Endothelial cell (in vitro differentiated cells): Measurements from ENCODE around the gene RANBP17. TPM values are rescaled to one million over a fixed set of nuclear protein-coding genes. Genes with fewer than 3 reads are reported as not detected.

Experiments used
- DNase-seq: peaks from one replicate; pipeline ENCODE4 v3.0.0; 2021; ENCODE audit warnings: low spot score
- H3K27ac Mint-ChIP-seq: one replicate; pipeline ENCODE4 v1.8.0; 2021; ENCODE audit warnings: mixed read lengths, inconsistent platforms; ENCODE audit not compliant: unreplicated experiment
- H3K27me3 Mint-ChIP-seq: one replicate; pipeline ENCODE4 v1.8.0; 2021; ENCODE audit warnings: mild to moderate bottlenecking, moderate library complexity, mixed read lengths, inconsistent platforms; ENCODE audit not compliant: unreplicated experiment
- H3K36me3 Mint-ChIP-seq: one replicate; pipeline ENCODE4 v1.8.0; 2021; ENCODE audit warnings: mild to moderate bottlenecking, low read depth, mixed read lengths, inconsistent platforms; ENCODE audit not compliant: unreplicated experiment
- H3K4me1 Mint-ChIP-seq: one replicate; pipeline ENCODE4 v1.8.0; 2021; ENCODE audit warnings: mild to moderate bottlenecking, mixed read lengths, inconsistent platforms; ENCODE audit not compliant: unreplicated experiment
- H3K4me3 Mint-ChIP-seq: one replicate; pipeline ENCODE4 v1.8.0; 2021; ENCODE audit warnings: mild to moderate bottlenecking, mixed read lengths, inconsistent platforms; ENCODE audit not compliant: unreplicated experiment
- H3K9me3 Mint-ChIP-seq: one replicate; pipeline ENCODE4 v1.8.0; 2021; ENCODE audit warnings: mixed read lengths, inconsistent platforms; ENCODE audit not compliant: unreplicated experiment
- total RNA-seq: library from RNA; stranded (reverse); fragmentation: NEBNext Ultra II Directional; extraction: Animal tissue kit (Norgen Biotek cat#: 25700); gene quantifications from one replicate; pipeline ENCODE4 v1.2.1, GENCODE V29; 2021; ENCODE audit not compliant: unreplicated experiment
- TF ChIP-seq, protein P1 (sequence below): fragments of 200-600 bp; sonication (generic); IDR thresholded peaks from one replicate; pipeline ENCODE4 v1.5.0; 2021; ENCODE audit warnings: antibody characterized with exemption; ENCODE audit not compliant: unreplicated experiment

Gene RANBP17
- total RNA-seq, 1 donor from 2014 or later, result 22.7 TPM

DNA sequence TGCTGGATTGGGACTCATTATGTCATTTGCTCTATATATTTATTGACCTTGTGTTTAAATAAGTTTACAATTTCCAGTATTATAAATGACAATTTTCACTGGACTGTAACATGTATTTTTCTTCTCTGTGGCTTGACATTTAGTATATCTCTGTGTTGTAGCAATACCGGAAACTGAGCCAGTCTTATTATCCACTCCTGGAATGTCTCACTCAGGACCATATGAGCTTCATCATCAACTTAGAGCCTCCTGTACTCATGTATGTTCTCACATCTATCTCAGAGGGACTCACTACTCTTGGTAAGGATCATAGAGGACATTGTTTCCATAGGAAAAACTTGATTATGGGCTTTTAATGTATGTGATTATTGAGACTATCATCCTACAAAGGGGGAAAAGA is 380.7 kb downstream of the RANBP17 start:
- Mint-ChIP-seq H3K9me3 (no peaks in the 10 kb centered on the region), H3K4me1 (no peaks in the 10 kb centered on the region), H3K27me3 (no peaks in the 10 kb centered on the region), H3K27ac (no peak overlapping the region), H3K36me3 (no peaks in the 10 kb centered on the region), H3K4me3 (no peak overlapping the region)
- no peak for DNase-seq
- TF ChIP-seq, protein P1, sequence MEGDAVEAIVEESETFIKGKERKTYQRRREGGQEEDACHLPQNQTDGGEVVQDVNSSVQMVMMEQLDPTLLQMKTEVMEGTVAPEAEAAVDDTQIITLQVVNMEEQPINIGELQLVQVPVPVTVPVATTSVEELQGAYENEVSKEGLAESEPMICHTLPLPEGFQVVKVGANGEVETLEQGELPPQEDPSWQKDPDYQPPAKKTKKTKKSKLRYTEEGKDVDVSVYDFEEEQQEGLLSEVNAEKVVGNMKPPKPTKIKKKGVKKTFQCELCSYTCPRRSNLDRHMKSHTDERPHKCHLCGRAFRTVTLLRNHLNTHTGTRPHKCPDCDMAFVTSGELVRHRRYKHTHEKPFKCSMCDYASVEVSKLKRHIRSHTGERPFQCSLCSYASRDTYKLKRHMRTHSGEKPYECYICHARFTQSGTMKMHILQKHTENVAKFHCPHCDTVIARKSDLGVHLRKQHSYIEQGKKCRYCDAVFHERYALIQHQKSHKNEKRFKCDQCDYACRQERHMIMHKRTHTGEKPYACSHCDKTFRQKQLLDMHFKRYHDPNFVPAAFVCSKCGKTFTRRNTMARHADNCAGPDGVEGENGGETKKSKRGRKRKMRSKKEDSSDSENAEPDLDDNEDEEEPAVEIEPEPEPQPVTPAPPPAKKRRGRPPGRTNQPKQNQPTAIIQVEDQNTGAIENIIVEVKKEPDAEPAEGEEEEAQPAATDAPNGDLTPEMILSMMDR, result no peak

DNA sequence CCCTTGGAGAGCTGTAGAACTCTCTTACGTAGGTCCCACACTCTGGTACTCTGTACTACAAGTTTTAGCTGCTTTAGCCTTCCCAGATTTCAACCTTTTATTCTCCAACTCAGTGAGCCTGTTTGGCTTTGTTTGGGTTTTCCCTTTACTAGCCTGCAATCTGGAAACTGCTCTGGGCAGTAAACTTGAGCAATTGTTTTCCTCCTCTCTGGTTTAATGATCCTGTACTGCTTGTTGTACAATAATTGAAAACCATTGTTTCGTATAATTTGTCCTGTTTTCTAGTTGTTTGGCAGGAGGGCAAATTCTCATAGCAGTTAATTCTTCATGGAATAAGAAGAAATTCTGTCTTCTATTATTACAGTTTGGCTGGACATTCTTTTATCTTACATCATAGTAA is 384.4 kb downstream of the RANBP17 start:
- H3K4me1 Mint-ChIP-seq, result no peaks in the 10 kb centered on the region
- no peaks in the 10 kb centered on the region for H3K9me3 Mint-ChIP-seq
- no peaks in the 10 kb centered on the region for H3K27me3 Mint-ChIP-seq
- peaks cover 8% of the 10 kb centered on the region for H3K36me3 Mint-ChIP-seq
- H3K27ac Mint-ChIP-seq, result no peak overlapping the region
- no peak overlapping the region for H3K4me3 Mint-ChIP-seq
- DNase-seq, result no peak
- TF ChIP-seq, protein P1, result no peak

DNA sequence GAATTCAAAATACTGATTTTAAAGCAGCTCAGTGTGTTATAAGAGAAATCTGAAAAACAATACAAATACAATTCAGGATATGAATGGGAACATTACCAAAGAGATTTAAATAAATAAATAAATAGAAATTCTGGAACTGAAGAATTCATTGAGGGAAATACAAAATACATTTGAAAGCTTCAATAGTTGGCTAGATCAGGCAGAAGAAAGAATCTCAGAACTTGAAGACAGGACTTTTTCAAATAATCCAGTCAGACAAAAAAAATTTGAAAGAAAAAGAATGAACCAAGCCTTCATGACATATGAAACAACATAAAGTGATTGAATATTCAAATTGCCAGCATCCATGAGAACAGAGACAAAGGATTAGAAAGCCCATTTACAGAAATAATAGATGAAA is 387.6 kb downstream of the RANBP17 start:
- Mint-ChIP-seq H3K36me3 (peaks cover 8% of the 10 kb centered on the region), H3K27me3 (no peaks in the 10 kb centered on the region), H3K27ac (no peak overlapping the region), H3K4me1 (no peaks in the 10 kb centered on the region), H3K9me3 (no peaks in the 10 kb centered on the region), H3K4me3 (no peak overlapping the region)
- TF ChIP-seq, protein P1, result no peak
- no peak for DNase-seq

DNA sequence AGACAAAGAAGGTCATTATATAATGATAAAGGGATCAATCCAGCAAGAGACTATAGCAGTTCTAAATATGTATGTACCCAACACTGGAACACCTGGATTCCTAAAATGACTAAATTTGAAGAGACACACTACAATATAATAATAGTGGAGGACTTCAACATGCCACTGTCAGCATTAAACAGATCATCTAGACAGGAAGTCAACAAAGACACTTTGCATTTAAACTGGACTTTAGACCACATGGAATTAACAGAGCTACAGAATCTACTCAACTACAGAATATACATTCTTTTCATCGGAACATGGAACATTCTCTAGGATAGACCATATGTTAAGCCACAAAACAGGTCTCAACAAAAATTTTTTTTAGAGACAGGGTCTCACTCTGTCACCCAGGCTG is 388.9 kb downstream of the RANBP17 start:
- no peaks in the 10 kb centered on the region for H3K9me3 Mint-ChIP-seq
- H3K27ac Mint-ChIP-seq, result no peak overlapping the region
- TF ChIP-seq, protein P1, result no peak
- H3K4me3 Mint-ChIP-seq, result no peak overlapping the region
- H3K27me3 Mint-ChIP-seq, result no peaks in the 10 kb centered on the region
- no peak for DNase-seq
- peaks cover 8% of the 10 kb centered on the region for H3K36me3 Mint-ChIP-seq
- H3K4me1 Mint-ChIP-seq, result no peaks in the 10 kb centered on the region

DNA sequence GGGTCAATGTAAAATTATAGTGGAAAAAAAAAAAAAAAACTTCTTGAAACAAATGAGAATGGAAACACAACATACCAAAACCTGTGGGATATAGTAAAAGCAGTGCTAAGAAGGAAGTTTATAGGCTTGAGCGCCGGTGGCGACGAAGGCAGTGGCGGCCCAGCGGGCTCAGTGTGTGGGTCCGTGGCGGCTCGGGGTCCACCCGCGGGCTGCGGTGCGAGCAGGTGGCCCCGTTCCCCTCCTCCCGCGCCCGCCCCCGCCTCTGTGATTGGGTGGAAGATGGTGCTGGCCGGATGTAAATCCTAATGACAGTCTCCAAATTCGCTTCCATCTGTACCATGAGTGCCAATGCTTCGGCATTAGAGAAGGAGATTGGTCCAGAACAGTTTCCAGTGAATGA is 389.7 kb downstream of the RANBP17 start:
- TF ChIP-seq, protein P1, result no peak
- Mint-ChIP-seq H3K4me1 (no peaks in the 10 kb centered on the region), H3K4me3 (no peak overlapping the region), H3K9me3 (no peaks in the 10 kb centered on the region), H3K36me3 (peaks cover 8% of the 10 kb centered on the region), H3K27ac (no peak overlapping the region), H3K27me3 (no peaks in the 10 kb centered on the region)
- no peak for DNase-seq
